Colonic mucosa (tissue), 4 donors: ENCODE results near the gene ESYT1. TPM values are rescaled to one million over a fixed set of nuclear protein-coding genes. Genes with fewer than 3 reads are reported as not detected.
A peak's percentile ranks its signal among the peaks of the same experiment; 100 is the strongest.

Source experiments
- DNase-seq: peaks from one replicate; pipeline ENCODE4 v3.0.0-alpha.2; 2020
- H3K27ac ChIP-seq: fragments of 200-600 bp; one replicate; pipeline ENCODE4 v1.8.0; 2021
- H3K27me3 ChIP-seq: fragments of 200-600 bp; one replicate; pipeline ENCODE4 v1.8.0; 2021
- H3K36me3 ChIP-seq: fragments of 200-600 bp; one replicate; pipeline ENCODE4 v1.8.0; 2021
- H3K4me1 ChIP-seq: fragments of 200-600 bp; one replicate; pipeline ENCODE4 v1.8.0; 2021; ENCODE audit warnings: mild to moderate bottlenecking
- H3K4me3 ChIP-seq: fragments of 200-600 bp; one replicate; pipeline ENCODE4 v1.8.0; 2021
- H3K9ac ChIP-seq, 2 donors: one replicate each; pipeline ENCODE4 v1.7.0; 2013; ENCODE audit warnings: control low read depth in 2 of 2, low read depth in 2 of 2, low read length in 2 of 2
- H3K9me3 ChIP-seq: fragments of 200-600 bp; one replicate; pipeline ENCODE4 v1.8.0; 2021
- intact Hi-C: fragments of 100-400 bp; cut with DNase I; formaldehyde crosslinking; loops from one replicate; pipeline ENCODE4 v1.14.1; 2022
- total RNA-seq, 2 donors: library from RNA; stranded (reverse); fragmentation: NEBNext Ultra II Directional in 1 of 2; extraction: Animal tissue kit (Norgen Biotek cat#: 25700) in 1 of 2; gene quantifications; one replicate each; pipeline ENCODE4 v1.2.1, GENCODE V29; 2021
- TF ChIP-seq, protein P1 (sequence below): fragments of 200-600 bp; IDR thresholded peaks from one replicate; pipeline ENCODE4 v1.8.0; 2022; ENCODE audit warnings: antibody characterized with exemption, mild to moderate bottlenecking
- donor health status: healthy.
- donor health status: DM: no; HTN: no; CAD: no.
- donor health status: DM: no; HTN: no; CAD: no.

The ESYT1 gene
- total RNA-seq, 2 donors from 2014 or later, result 63.9 to 72.8 TPM

DNA sequence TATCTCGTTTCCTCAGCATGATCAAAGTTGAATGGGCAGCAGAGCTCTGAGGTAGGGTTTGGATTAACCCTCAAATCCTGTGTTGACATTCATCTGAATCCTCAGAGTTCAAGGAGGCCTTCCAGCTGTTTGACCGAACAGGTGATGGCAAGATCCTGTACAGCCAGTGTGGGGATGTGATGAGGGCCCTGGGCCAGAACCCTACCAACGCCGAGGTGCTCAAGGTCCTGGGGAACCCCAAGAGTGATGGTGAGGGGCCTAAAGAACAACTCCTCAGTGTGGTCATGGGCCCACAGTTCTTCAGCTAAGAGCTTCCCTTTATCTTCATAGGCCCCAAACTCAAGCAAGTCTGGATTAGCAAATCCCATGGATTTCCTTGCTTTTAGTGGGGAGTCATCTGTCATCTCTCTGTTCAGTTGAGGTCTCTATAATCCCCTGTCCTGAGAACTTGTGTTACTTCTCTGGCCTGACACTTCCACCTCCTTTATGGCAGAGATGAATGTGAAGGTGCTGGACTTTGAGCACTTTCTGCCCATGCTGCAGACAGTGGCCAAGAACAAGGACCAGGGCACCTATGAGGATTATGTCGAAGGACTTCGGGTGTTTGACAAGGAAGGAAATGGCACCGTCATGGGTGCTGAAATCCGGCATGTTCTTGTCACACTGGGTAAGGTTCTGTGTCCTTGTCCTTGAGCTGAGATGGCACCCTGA, 31.6 kb downstream of the ESYT1 start:
- Histone ChIP-seq H3K9me3 (no peaks in the 10 kb centered on the region), H3K27me3 (no peaks in the 10 kb centered on the region), H3K27ac (peak overlapping the region; percentile 96), H3K36me3 (peaks cover 13% of the 10 kb centered on the region), H3K9ac (peak overlapping the region; percentile 93 to 100), H3K4me1 (peaks cover 8% of the 10 kb centered on the region), H3K4me3 (peak overlapping the region; percentile 76)
- intact Hi-C loops, result loop anchor here (5.0 kb wide), 1 partner anchor 32 kb away; the partner anchor contains the start of gene ESYT1
- TF ChIP-seq, protein P1, sequence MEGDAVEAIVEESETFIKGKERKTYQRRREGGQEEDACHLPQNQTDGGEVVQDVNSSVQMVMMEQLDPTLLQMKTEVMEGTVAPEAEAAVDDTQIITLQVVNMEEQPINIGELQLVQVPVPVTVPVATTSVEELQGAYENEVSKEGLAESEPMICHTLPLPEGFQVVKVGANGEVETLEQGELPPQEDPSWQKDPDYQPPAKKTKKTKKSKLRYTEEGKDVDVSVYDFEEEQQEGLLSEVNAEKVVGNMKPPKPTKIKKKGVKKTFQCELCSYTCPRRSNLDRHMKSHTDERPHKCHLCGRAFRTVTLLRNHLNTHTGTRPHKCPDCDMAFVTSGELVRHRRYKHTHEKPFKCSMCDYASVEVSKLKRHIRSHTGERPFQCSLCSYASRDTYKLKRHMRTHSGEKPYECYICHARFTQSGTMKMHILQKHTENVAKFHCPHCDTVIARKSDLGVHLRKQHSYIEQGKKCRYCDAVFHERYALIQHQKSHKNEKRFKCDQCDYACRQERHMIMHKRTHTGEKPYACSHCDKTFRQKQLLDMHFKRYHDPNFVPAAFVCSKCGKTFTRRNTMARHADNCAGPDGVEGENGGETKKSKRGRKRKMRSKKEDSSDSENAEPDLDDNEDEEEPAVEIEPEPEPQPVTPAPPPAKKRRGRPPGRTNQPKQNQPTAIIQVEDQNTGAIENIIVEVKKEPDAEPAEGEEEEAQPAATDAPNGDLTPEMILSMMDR, result no peak
- DNase-seq, result no peak

DNA sequence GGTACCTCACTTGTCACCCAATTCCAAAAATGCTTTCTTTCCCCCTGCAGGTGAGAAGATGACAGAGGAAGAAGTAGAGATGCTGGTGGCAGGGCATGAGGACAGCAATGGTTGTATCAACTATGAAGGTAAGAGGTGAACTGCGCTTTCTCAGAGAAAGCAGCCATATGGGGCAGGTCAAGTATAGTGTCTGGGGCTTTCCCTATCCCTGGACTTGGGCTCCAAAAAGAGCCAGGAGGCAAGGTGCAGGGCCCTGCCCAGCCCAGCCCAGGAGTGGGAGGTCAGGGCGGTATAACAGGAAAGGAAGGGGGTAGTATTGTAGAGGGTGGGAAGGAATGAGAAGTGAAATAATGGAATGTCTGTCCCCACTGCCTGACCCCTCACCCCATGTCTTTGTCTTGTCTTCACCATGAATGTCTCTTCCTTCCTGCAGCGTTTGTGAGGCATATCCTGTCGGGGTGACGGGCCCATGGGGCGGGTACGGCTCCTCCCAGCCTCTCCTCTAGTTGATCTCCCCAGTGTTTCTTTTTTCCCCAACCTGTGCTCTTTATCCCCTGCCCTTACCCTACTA, 32.2 kb downstream of the ESYT1 start:
- Histone ChIP-seq H3K27me3 (no peaks in the 10 kb centered on the region), H3K9me3 (no peaks in the 10 kb centered on the region), H3K27ac (peak overlapping the region; percentile 96), H3K9ac (peak overlapping the region; percentile 93 to 100), H3K4me1 (peaks cover 8% of the 10 kb centered on the region), H3K4me3 (peak overlapping the region; percentile 76), H3K36me3 (peaks cover 16% of the 10 kb centered on the region)
- TF ChIP-seq, protein P1, result no peak
- intact Hi-C loops, result loop anchor here (5.0 kb wide), 1 partner anchor 33 kb away; the partner anchor contains the start of gene ESYT1
- no peak for DNase-seq

DNA sequence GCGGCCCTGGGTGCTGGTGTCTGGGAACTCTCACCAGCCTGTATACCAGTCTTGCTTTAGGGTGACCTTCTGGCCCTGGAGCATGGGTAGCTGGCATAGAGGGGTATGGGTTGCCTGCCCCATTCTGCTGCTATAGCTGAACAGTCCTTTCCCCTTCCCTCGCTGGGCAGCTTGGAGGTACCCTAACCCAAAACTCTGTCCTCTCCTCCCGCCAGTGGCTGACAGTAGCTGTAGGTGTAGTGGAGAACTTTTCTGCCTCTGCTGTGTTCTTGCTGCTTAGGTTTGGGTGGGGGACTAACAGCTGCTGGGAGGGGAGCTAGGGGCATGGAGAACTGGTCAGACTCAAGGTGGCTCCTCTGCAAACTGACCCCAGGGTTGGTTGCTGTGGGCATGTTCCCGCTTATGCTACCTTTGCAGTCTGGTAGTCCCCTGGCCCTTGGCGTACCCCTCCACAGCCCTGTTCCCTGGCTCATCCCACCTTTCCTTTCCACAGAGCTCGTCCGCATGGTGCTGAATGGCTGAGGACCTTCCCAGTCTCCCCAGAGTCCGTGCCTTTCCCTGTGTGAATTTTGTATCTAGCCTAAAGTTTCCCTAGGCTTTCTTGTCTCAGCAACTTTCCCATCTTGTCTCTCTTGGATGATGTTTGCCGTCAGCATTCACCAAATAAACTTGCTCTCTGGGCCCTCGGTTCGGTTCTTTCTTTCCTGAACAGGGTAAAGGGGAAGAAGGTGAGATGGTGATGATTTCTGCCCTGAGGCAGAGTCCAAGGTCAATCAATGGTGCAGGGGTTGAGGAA, 33.0 kb downstream of the ESYT1 start:
- no peaks in the 10 kb centered on the region for H3K27me3 ChIP-seq
- no peak for DNase-seq
- H3K9me3 ChIP-seq, result no peaks in the 10 kb centered on the region
- peak overlapping the region; percentile 93 to 100 for H3K9ac ChIP-seq
- TF ChIP-seq, protein P1, result no peak
- intact Hi-C loops, result loop anchor here (5.0 kb wide), 1 partner anchor 34 kb away; the partner anchor contains the start of gene ESYT1
- peaks cover 17% of the 10 kb centered on the region for H3K36me3 ChIP-seq
- H3K4me1 ChIP-seq, result peaks cover 8% of the 10 kb centered on the region
- peak overlapping the region; percentile 96 for H3K27ac ChIP-seq
- H3K4me3 ChIP-seq, result peak overlapping the region; percentile 76

DNA sequence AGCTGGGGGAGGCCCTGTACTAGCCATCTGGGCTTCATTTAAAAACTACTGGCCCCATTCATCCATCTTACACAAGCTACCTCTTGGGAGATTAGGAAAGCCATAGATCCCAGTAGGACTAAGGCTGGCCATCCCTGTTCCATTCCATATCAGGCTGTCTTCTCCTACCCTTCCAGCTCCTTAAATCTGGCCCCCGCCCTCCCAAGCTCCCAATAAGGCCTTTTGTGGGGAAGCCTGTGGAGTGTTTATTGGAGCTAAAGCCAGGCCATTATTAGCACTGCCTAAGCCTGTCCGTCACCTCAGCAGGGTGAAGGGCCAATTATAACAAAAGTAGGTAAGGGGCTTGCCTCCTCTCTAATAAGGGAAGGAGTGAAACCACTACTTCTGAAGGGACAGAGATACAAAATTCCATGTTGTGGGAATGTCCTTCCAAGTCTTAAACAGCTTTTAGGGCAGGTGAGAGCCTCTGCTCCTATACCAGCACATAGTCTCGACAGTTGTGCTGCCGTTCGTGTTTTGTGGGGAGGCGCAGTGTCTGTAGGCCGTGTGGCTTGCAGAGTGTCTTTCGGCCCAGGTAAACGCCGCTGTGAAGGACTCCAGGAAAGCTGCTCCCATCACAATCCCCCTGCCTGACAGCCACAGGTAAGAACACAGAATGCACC, 33.8 kb downstream of the ESYT1 start:
- Histone ChIP-seq H3K4me3 (no peak overlapping the region), H3K9me3 (no peaks in the 10 kb centered on the region), H3K9ac (peak overlapping the region in 1 of 2 donors; percentile 100), H3K36me3 (peaks cover 17% of the 10 kb centered on the region), H3K4me1 (peaks cover 7% of the 10 kb centered on the region), H3K27ac (peak overlapping the region; percentile 96), H3K27me3 (no peaks in the 10 kb centered on the region)
- TF ChIP-seq, protein P1, result no peak
- DNase-seq, result no peak
- intact Hi-C loops, result loop anchor here (5.0 kb wide), 1 partner anchor 35 kb away; the partner anchor contains the start of gene ESYT1
